H54 (cell line): ENCODE measurements around the gene DOP1B.
"Not testable (repeated sequence)": the region's sequence is repeated elsewhere in the genome, so short reads cannot be mapped to it uniquely, and the experiment has no call there.

Experiments used
- DNase-seq: peaks from one replicate; pipeline ENCODE4 v3.0.0; 2011; ENCODE audit warnings: low spot score, mixed read lengths; ENCODE audit not compliant: insufficient read length
- FAIRE-seq: peaks from 3 replicates; lab custom pipeline; 2011; peaks lifted over from hg19 to GRCh38; lab: Jason Lieb, UNC
- POLR2A ChIP-seq: IDR thresholded peaks from 2 replicates; pipeline ENCODE4 v1.6.1; 2011; ENCODE audit warnings: low read depth, mild to moderate bottlenecking, low read length

DOP1B gene

DNA sequence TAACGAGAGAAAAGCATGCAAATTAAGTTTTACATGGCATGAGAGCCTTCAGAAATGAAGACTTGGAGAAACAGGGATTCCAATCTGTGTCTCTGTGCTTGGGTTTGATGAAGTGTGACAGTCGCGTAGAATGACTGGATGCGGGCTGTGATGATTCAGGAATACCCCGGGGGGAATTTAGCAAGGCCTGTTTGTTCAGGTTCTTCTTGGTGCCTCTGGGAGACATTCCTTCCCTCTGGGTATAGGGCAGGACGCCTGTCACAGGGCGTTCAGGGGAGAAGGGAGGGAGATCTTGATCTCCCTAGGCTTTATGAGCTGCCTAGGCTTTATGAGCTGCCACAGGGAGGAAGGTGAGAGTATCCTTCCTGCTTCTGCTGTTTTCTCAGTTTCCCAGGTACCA lies 36.6 kb downstream of the DOP1B start:
- TF ChIP-seq POLR2A = no peak
- FAIRE-seq = no peak
- no peak for DNase-seq

DNA sequence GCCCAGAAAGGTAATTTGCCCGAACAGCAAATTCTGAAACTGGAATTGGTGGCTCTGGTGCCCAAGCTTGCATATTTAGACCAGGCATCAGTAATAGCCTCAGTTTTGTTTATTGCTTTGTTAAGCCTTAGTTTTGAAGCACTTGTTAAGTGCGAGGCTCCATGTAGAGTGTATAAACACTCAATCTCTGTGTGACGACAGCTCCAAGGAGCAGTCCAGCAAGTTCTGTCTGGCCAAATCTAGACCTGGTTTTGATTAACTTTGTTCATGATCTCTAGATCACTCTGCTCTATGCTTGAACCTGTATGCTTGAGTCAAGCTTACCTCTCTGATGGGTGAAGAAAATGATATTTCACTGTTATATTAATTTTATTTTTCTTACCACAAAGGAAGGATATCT lies 37.4 kb downstream of the DOP1B start:
- no peak for TF ChIP-seq POLR2A
- DNase-seq (no peak), FAIRE-seq (no peak)

DNA sequence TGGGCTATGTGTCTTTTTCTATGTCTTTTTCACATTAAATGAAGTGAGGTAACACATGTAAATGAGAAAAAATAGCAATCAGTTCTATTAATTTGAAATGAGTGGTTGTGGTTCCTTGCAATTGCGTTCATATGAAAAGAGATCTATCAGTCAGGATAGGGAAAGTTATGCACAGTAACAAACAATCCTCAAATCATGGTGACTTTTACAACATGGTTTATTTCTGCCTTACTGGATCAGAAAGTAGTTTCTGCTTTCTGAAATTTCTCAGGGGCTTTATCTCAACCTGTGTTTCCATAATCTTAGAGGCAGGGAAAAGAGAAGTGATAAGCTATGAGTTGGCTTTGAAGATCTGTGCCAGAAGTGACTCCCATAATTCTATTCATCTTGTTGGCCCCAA lies 39.0 kb downstream of the DOP1B start:
- TF ChIP-seq POLR2A = no peak
- DNase-seq (no peak), FAIRE-seq (no peak)

DNA sequence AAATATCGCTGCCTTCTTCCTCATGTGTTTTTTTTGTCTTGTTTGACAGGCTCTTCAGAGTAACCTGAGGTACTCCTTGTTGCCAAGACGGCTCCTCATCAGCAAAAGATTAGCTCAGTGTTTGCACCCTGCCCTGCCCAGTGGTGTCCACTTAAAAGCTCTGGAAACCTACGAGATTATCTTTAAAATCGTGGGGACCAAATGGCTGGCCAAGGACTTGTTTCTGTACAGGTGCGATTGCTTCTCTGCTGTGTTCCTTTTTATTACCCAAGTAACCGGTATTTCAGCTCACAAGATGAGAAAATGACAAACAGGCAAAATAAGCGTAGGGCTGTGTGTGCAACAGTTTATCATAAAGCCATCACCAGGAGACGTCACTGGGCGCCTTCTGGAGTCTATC lies 42.4 kb downstream of the DOP1B start:
- FAIRE-seq (no peak), DNase-seq (no peak)
- no peak for TF ChIP-seq POLR2A

DNA sequence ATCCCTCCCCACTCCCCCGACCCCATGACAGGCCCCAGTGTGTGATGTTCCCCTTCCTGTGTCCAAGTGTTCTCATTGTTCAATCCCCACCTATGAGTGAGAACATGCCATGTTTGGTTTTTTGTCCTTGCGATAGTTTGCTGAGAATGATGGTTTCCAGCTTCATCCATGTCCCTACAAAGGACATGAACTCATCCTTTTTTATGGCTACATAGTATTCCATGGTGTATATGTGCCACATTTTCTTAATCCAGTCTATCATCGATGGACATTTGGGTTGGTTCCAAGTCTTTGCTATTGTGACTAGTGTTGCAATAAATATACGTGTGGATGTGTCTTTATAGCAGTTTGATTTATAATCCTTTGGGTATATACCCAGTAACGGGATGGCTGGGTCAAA lies 43.0 kb downstream of the DOP1B start:
- not testable (repeated sequence) for FAIRE-seq, DNase-seq

- no peak for TF ChIP-seq POLR2A
- FAIRE-seq = no peak
- DNase-seq = no peak
Measured at GRCh38 chr21:36200081-36200561, 43.5 kb downstream of the DOP1B start.

GRCh38 chr21:36202726-36203602 lies 46.3 kb downstream of the DOP1B start:
- DNase-seq (no peak), FAIRE-seq (no peak)
- TF ChIP-seq POLR2A = no peak

GRCh38 chr21:36203603-36203889 lies 46.9 kb downstream of the DOP1B start:
- FAIRE-seq (no peak), DNase-seq (peak; percentile 88)
- TF ChIP-seq POLR2A = no peak

DNA sequence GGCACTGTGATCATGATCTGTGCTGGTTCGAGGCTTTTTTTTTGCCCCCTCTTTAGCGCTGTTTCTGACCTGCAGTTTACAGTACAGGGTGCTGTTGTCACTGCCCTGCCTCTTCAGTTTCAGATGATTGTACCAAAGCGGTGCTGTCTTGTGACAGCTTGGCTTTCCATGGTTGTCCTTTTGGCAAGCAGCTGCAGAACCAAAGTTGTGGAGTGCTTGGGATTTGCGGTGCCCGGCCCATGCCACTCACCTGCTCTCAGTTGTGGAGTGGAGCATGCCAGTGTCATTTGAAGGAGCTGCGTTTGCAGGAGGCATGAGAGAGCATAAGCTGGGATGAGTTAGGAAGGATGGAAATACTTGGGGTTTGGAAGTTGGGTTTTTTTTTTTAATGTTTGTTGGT lies 48.4 kb downstream of the DOP1B start:
- FAIRE-seq = no peak
- no peak for DNase-seq
- TF ChIP-seq POLR2A = no peak

- DNase-seq (no peak), FAIRE-seq (no peak)
- TF ChIP-seq POLR2A = no peak
Measured at GRCh38 chr21:36205962-36206361, 49.3 kb downstream of the DOP1B start.
